Common myeloid progenitor, CD34-positive (primary cell): ENCODE data around the gene DEFB132.

Experiments
- CTCF ChIA-PET: fragments of 350-600 bp; sonication (Branson Sonifier 250); formaldehyde crosslinking; loops from one replicate; lab custom pipeline; 2021; ENCODE audit warnings: antibody characterized with exemption; lab: Charles Lee
- POLR2A ChIA-PET: fragments of 350-600 bp; sonication (Branson Sonifier 250); formaldehyde crosslinking; loops from one replicate; lab custom pipeline; 2021; ENCODE audit warnings: antibody characterized with exemption; lab: Charles Lee
- DNase-seq, 3 donors: peaks; one replicate each; pipeline versions ENCODE4 v3.0.0 to v3.0.0-alpha.2; 2013
- H3K27ac ChIP-seq, 2 experiments: 1 replicate in 1 of 2; 2 replicates in 1 of 2; pipeline ENCODE4 v1.7.0; 2013; ENCODE audit warnings: inconsistent platforms in 2 of 2, low read length in 2 of 2, mild to moderate bottlenecking in 2 of 2, low read depth in 1 of 2, moderate library complexity in 1 of 2; ENCODE audit not compliant: severe bottlenecking in 2 of 2, insufficient read depth in 1 of 2, poor library complexity in 1 of 2
- H3K27me3 ChIP-seq, 5 experiments: replicated peaks in 2 of 5; 1 replicate in 3 of 5; 2 replicates in 2 of 5; pipeline versions ENCODE4 v1.6.1 to v1.7.0; 2013; ENCODE audit warnings: low read length in 4 of 5, mild to moderate bottlenecking in 2 of 5, moderate library complexity in 2 of 5, inconsistent platforms in 1 of 5; ENCODE audit not compliant: insufficient read depth in 5 of 5, control insufficient read depth in 4 of 5
- H3K36me3 ChIP-seq, 4 experiments: 1 replicate in 2 of 4; 2 replicates in 2 of 4; pipeline versions ENCODE4 v1.6.1 to v1.7.0; 2013; ENCODE audit warnings: low read length in 3 of 4, control low read depth in 1 of 4, mild to moderate bottlenecking in 1 of 4; ENCODE audit not compliant: control insufficient read depth in 4 of 4, insufficient read depth in 4 of 4
- H3K4me1 ChIP-seq, 4 experiments: 1 replicate in 3 of 4; 2 replicates in 1 of 4; pipeline versions ENCODE4 v1.6.1 to v1.7.1; 2013; ENCODE audit warnings: low read length in 3 of 4, mild to moderate bottlenecking in 3 of 4, control low read depth in 1 of 4, inconsistent platforms in 1 of 4, moderate library complexity in 1 of 4; ENCODE audit not compliant: control insufficient read depth in 4 of 4, insufficient read depth in 4 of 4; ENCODE audit errors: control extremely low read depth in 1 of 4
- H3K4me3 ChIP-seq, 7 experiments: 1 replicate in 4 of 7; 2 replicates in 3 of 7; pipeline versions ENCODE4 v1.5.1 to v1.7.0; 2013; ENCODE audit warnings: mild to moderate bottlenecking in 7 of 7, low read length in 6 of 7, moderate library complexity in 6 of 7, inconsistent platforms in 2 of 7, low read depth in 2 of 7, control low read depth in 1 of 7; ENCODE audit not compliant: insufficient read depth in 4 of 7, control insufficient read depth in 1 of 7; ENCODE audit errors: extremely low read depth in 1 of 7
- H3K9me3 ChIP-seq, 5 experiments: 1 replicate in 4 of 5; 2 replicates in 1 of 5; pipeline versions ENCODE4 v1.6.1 to v1.7.1; 2013; ENCODE audit warnings: low read length in 4 of 5, mild to moderate bottlenecking in 2 of 5, inconsistent platforms in 1 of 5, low read depth in 1 of 5, moderate library complexity in 1 of 5; ENCODE audit not compliant: control insufficient read depth in 4 of 5, insufficient read depth in 2 of 5; ENCODE audit errors: control extremely low read depth in 1 of 5
- WGBS: methylation state at CpG from one replicate; pipeline ENCODE4 v1.1.5; 2013; ENCODE audit not compliant: insufficient coverage; 5-methylcytosine and 5-hydroxymethylcytosine counted together

Gene DEFB132

DNA sequence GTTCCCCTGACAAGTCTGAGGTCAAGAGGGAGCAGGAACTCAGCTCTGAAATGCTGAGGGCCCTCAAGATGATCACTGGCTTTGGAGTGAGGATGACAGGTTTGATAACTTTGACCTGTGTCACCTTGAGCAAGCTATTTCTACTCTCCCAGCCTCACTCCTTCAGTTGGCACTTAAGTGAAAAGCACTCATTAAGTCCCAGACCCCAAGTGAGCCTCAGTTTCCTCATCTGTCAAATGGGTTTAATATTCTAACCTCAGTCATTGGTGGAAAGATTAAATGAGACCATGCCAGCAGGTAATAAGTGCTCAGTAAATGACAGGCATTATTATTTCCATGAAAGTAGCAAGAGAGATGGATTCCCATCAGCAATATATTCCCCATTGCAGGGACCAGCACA is 14.0 kb downstream of the DEFB132 start:
- ChIA-PET POLR2A (interaction anchor here (0.6 kb wide), 1 partner anchor 52 kb away, joined by 3 read pairs; no protein-coding TSS in a partner anchor), CTCF (interaction anchor here (0.9 kb wide), 1 partner anchor 11 kb away, joined by 3 read pairs; no protein-coding TSS in a partner anchor)
- no peaks in the 10 kb centered on the region for H3K9me3 ChIP-seq

DNA sequence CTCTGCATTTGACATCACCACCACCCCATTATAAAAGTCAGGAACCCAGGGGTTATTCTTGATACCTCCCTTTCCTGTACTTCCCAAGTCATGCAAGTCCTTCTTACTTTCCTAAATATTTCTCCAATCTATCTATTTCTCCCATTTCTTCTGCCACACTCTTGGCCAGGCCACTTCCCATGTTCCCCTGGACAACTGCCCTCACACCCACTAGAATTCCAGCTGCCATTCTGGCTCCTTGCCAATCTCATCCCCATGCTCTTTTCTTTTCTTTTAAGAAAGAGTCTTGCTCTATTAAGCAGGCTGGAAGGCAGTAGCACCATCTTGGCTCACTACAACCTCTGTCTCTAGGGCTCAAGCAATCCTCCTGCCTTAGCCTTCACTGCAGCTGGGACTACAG is 15.2 kb downstream of the DEFB132 start:
- Histone ChIP-seq H3K36me3 (peaks cover 7 to 37% (median 28%) of the 10 kb centered on the region in 4 experiments), H3K27ac (no peak overlapping the region), H3K4me3 (no peak overlapping the region), H3K27me3 (no peaks in the 10 kb centered on the region), H3K9me3 (no peaks in the 10 kb centered on the region), H3K4me1 (no peaks in the 10 kb centered on the region)
- CTCF ChIA-PET: no interaction called here
- DNase-seq: no peak
- POLR2A ChIA-PET: no interaction called here

More for the DNA sequence above, 14.0 kb downstream of the DEFB132 start:
- DNase-seq: no peak
- Histone ChIP-seq H3K4me3 (no peak overlapping the region), H3K27ac (no peak overlapping the region), H3K27me3 (no peaks in the 10 kb centered on the region), H3K4me1 (peaks cover 0 to 5% (median 3%) of the 10 kb centered on the region in 4 experiments), H3K36me3 (peaks cover 4 to 26% (median 17%) of the 10 kb centered on the region in 4 experiments)

DNA sequence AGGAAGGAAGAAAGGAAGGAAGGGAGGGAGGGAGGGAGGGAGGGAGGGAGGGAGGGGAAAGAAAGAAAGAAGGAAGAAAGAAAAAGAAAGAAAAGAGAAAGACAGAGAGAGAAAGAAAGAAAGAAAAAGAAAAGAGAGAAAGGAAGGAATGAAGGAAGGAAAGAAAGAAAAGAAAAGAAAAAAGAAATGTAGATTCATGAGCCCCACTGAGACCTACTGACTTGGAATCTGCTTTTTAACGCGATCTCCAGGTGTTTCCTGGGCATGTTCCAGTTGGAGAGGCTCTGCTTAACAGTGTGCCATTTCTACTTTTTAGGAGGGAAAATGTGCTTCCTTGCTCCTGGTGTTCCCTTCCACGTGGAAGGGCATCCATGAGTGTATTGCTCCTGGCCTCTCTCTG is 16.4 kb downstream of the DEFB132 start:
- no peak overlapping the region for H3K4me3 ChIP-seq
- CTCF ChIA-PET: no interaction called here
- H3K27ac ChIP-seq: no peak overlapping the region
- no peaks in the 10 kb centered on the region for H3K9me3 ChIP-seq
- WGBS: 44% methylated on average over 2 of the region's 3 CpGs
- no peak for DNase-seq
- no peaks in the 10 kb centered on the region for H3K4me1 ChIP-seq
- POLR2A ChIA-PET: no interaction called here
- H3K27me3 ChIP-seq: no peaks in the 10 kb centered on the region
- H3K36me3 ChIP-seq: peaks cover 10 to 47% (median 37%) of the 10 kb centered on the region in 4 experiments

DNA sequence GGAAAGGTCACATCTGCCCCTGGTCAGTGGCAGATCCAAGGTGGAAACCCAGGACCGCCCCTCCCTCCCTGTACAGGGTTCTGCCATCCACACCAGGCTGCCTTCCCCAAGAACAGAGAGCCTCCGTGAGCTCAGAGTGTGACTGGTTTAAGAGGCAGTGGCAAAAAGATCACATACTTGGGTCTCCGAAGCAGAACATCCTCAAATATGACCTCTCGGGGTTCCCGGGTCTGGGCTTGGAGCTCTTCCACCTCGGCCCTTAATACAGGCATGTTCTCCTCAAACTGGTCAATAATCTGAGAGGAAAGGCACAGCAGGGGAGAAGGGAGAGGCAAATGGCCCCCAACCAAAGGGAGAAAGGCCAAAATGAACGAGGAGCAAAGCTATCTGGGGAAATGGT is 18.3 kb downstream of the DEFB132 start:
- Histone ChIP-seq H3K27ac (no peak overlapping the region), H3K36me3 (peaks cover 10 to 56% (median 43%) of the 10 kb centered on the region in 4 experiments), H3K4me3 (no peak overlapping the region), H3K27me3 (no peaks in the 10 kb centered on the region), H3K4me1 (no peaks in the 10 kb centered on the region), H3K9me3 (no peaks in the 10 kb centered on the region)
- 97% methylated on average over 6 of the region's 7 CpGs for WGBS
- ChIA-PET CTCF (no interaction called here), POLR2A (no interaction called here)
- no peak for DNase-seq

DNA sequence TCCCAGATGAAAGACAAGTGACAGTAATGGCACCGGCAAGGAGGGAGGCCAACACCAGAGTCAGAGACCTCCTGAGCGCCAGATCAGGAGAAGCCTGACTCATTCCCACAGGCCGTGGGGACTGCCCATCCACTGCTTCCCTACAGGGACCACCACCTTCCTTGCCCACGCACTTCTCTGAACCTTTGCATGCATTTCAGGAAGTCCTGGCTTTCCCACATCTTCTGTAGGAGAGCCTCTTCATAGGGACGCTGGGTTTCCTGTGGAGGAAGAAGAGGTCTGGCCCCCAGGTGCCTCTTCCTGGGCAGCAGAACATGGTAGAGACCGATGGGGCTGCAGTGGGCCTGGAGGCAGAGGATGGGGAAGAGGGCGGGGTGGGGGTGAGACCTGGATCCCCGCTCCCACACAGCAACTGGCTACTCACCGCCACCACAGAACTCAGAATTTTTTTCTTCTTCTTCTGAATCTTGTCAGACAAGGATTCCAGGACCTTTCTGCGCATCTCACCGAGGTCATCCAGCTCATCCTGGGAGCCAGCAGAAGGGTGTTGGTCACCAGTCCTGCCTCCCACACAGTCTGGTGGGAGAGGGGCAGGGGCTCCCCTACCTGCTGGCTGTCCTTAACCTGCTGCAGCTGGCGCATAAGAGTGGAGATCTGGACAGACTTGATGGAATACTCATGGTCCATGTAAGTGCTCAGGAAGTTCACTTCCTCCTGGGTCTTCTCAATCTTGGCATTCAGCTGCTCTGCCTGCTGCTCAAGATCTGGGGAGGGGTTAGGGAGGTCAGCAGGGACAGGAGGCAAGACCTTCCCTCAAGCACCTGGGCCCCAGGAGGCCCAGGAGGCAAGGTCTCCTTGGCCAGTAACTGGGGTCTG is 19.3 kb downstream of the DEFB132 start:
- 90% methylated on average over 8 of the region's 12 CpGs for WGBS
- H3K9me3 ChIP-seq: no peaks in the 10 kb centered on the region
- no peak overlapping the region for H3K27ac ChIP-seq
- H3K36me3 ChIP-seq: peaks cover 15 to 61% (median 46%) of the 10 kb centered on the region in 4 experiments
- no peak overlapping the region for H3K4me3 ChIP-seq
- H3K4me1 ChIP-seq: no peaks in the 10 kb centered on the region
- DNase-seq: no peak
- H3K27me3 ChIP-seq: no peaks in the 10 kb centered on the region
- CTCF ChIA-PET: interaction anchor here (2.0 kb wide), 1 partner anchor 53 kb away, joined by 8 read pairs; no protein-coding TSS in a partner anchor
- POLR2A ChIA-PET: no interaction called here

DNA sequence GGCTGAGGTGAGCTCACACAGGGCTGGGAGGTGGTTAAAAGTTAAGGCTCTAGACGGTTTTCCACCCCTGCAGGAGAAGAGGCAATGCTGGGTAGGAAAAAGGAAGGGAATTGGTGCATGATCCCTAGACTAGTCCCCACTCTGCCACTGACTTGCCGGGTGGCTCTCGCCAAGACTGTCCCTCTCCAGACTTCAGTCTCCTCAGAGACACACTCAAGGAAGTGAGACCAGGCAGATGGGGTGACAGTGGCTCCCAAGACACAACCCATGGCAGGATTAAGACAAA is 19.9 kb downstream of the DEFB132 start:
- Histone ChIP-seq H3K27me3 (no peaks in the 10 kb centered on the region), H3K27ac (no peak overlapping the region), H3K36me3 (peaks cover 15 to 67% (median 51%) of the 10 kb centered on the region in 4 experiments), H3K9me3 (no peaks in the 10 kb centered on the region), H3K4me3 (no peak overlapping the region), H3K4me1 (no peaks in the 10 kb centered on the region)
- DNase-seq: no peak
- CTCF ChIA-PET: interaction anchor here (1.2 to 2.0 kb wide), 3 partner anchors 9 to 53 kb away, joined by 4 to 8 read pairs (median 5); no protein-coding TSS in a partner anchor
- WGBS: 50% methylated on average over 2 of the region's 3 CpGs
- POLR2A ChIA-PET: no interaction called here

DNA sequence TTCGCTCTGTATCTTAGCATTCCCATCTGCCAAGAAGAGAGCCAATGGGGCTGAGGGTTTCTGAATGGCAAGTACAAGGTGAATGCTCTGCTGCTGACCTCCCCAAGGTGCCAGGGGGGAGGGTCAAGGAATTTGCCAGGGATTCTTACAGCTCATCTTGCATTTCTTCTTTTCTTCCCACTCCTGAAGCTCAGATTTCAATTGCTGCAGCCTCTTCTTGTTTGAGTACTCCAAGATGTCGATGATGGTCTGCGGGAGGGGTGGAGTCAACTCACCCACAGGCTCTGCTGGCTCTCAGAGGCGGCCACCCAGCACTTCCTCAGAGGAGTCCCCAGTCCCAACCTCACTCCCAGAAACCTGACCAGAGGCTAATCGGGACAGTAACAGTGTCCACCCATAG is 20.7 kb downstream of the DEFB132 start:
- POLR2A ChIA-PET: no interaction called here
- no peaks in the 10 kb centered on the region for H3K9me3 ChIP-seq

More for the DNA sequence above, 20.7 kb downstream of the DEFB132 start:
- CTCF ChIA-PET: interaction anchor here (1.0 to 2.0 kb wide), 5 partner anchors 10 to 61 kb away, joined by 4 to 8 read pairs (median 4); no protein-coding TSS in a partner anchor
- H3K4me1 ChIP-seq: no peaks in the 10 kb centered on the region
- peaks cover 16 to 66% (median 51%) of the 10 kb centered on the region in 4 experiments for H3K36me3 ChIP-seq
- H3K27ac ChIP-seq: no peak overlapping the region
- 100% methylated on average over 4 of the region's 5 CpGs for WGBS
- H3K4me3 ChIP-seq: no peak overlapping the region
- DNase-seq: no peak
- H3K27me3 ChIP-seq: no peaks in the 10 kb centered on the region
